Caco-2 (cell line): ENCODE measurements around the gene PYM1. TPM values are rescaled to one million over a fixed set of nuclear protein-coding genes. Genes with fewer than 3 reads are reported as not detected.

Source experiments
- BruUV-seq: library from RNA; stranded (reverse); fragments of 400-500 nt; replicated peaks from 2 replicates; lab custom pipeline; 2021; lab: Mats Ljungman, UMichigan
- CTCF ChIA-PET: fragments of 300-600 bp; sonication (Branson Sonifier 250); formaldehyde crosslinking; loops from one replicate; lab custom pipeline; 2022; ENCODE audit warnings: antibody characterized with exemption; lab: Charles Lee
- POLR2A ChIA-PET: fragments of 300-600 bp; sonication (Branson Sonifier 250); formaldehyde crosslinking; loops from one replicate; lab custom pipeline; 2022; ENCODE audit warnings: antibody characterized with exemption; lab: Charles Lee
- DNase-seq, 2 experiments: peaks; one replicate each; pipeline versions ENCODE4 v3.0.0 to v3.0.0-alpha.2; 2020 to 2022
- H3K27me3 ChIP-seq: replicated peaks from 2 replicates; pipeline ENCODE4 v1.6.0; 2011; ENCODE audit warnings: low read length; ENCODE audit not compliant: control insufficient read depth, insufficient read depth
- H3K36me3 ChIP-seq: 2 replicates; pipeline ENCODE4 v1.5.1; 2011; ENCODE audit warnings: low read length; ENCODE audit not compliant: control insufficient read depth, insufficient read depth
- H3K4me1 ChIP-seq: fragments of 250-450 bp; sonication (Bioruptor Pico); 2 replicates; pipeline ENCODE4 v1.5.1; 2020; ENCODE audit warnings: mild to moderate bottlenecking
- H3K4me3 ChIP-seq: 2 replicates; pipeline ENCODE4 v1.5.1; 2011; ENCODE audit warnings: low read depth, mild to moderate bottlenecking, control low read depth, low read length
- H3K9me3 ChIP-seq: fragments of 250-450 bp; sonication (Bioruptor Pico); 2 replicates; pipeline ENCODE4 v1.5.1; 2020; ENCODE audit warnings: mild to moderate bottlenecking, moderate library complexity
- H3K27ac Mint-ChIP-seq: one replicate; pipeline ENCODE4 v1.8.0; 2022; ENCODE audit warnings: mixed read lengths; ENCODE audit not compliant: unreplicated experiment
- H3K27me3 Mint-ChIP-seq: one replicate; pipeline ENCODE4 v1.8.0; 2022; ENCODE audit warnings: mixed read lengths; ENCODE audit not compliant: insufficient read depth, unreplicated experiment
- H3K36me3 Mint-ChIP-seq: one replicate; pipeline ENCODE4 v1.8.0; 2022; ENCODE audit warnings: mild to moderate bottlenecking, mixed read lengths; ENCODE audit not compliant: insufficient read depth, unreplicated experiment
- H3K4me1 Mint-ChIP-seq: one replicate; pipeline ENCODE4 v1.8.0; 2022; ENCODE audit warnings: low read depth, mixed read lengths; ENCODE audit not compliant: unreplicated experiment
- H3K4me3 Mint-ChIP-seq: one replicate; pipeline ENCODE4 v1.8.0; 2022; ENCODE audit warnings: mild to moderate bottlenecking, moderate library complexity, mixed read lengths; ENCODE audit not compliant: unreplicated experiment
- H3K9me3 Mint-ChIP-seq: one replicate; pipeline ENCODE4 v1.8.0; 2022; ENCODE audit warnings: mixed read lengths; ENCODE audit not compliant: unreplicated experiment
- intact Hi-C: fragments of 100-400 bp; cut with micrococcal nuclease; formaldehyde crosslinking; loops from one replicate; pipeline ENCODE4 v1.10.0; 2022; ENCODE audit not compliant: unreplicated experiment
- total RNA-seq: library from RNA; stranded (reverse); gene quantifications from 2 replicates; pipeline ENCODE4 v1.2.3, GENCODE V29; 2022
- TF ChIP-seq, protein P1 (sequence below), 2 experiments: fragments of 200-600 bp in 1 of 2; IDR thresholded peaks; 1 replicate in 1 of 2; 2 replicates in 1 of 2; pipeline versions ENCODE4 v1.5.1 to v1.8.0; 2011 to 2022; ENCODE audit warnings: antibody characterized with exemption in 1 of 2, control low read depth in 1 of 2, inconsistent platforms in 1 of 2, low read depth in 1 of 2, low read length in 1 of 2, mild to moderate bottlenecking in 1 of 2, moderate library complexity in 1 of 2; ENCODE audit not compliant: insufficient read depth in 1 of 2, severe bottlenecking in 1 of 2, unreplicated experiment in 1 of 2

The PYM1 gene
- total RNA-seq, 1 experiment from 2014 or later = 47.2 TPM

DNA sequence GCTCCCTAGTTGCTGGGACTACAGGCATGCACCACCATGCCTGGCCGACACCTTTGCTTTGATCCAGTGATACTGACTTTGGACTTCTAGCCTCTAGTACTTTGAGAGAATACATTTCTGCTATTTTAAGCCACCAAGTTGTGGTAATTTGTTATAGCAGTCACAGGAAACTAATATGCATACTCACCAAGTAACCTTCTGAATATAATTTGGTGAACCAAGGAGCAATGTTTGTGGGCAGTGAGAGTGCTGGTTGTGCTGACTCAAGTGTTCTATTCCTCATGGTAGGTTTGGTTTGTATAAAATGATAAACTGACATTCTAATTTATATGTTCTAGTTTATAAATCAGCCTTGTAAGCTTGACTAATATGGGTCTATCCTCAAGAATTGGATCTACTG lies 42.6 kb downstream of the PYM1 start:
- no peaks in the 10 kb centered on the region for H3K27me3 ChIP-seq
- H3K4me3 ChIP-seq = no peak overlapping the region
- Mint-ChIP-seq H3K27me3 (no peaks in the 10 kb centered on the region), H3K27ac (no peak overlapping the region), H3K9me3 (peaks cover 9% of the 10 kb centered on the region), H3K36me3 (no peaks in the 10 kb centered on the region), H3K4me1 (peaks cover 7% of the 10 kb centered on the region), H3K4me3 (no peak overlapping the region)
- BruUV-seq = no TSS peak
- H3K9me3 ChIP-seq = no peaks in the 10 kb centered on the region
- no peaks in the 10 kb centered on the region for H3K36me3 ChIP-seq
- no peak for DNase-seq
- no peaks in the 10 kb centered on the region for H3K4me1 ChIP-seq
- TF ChIP-seq, protein P1, sequence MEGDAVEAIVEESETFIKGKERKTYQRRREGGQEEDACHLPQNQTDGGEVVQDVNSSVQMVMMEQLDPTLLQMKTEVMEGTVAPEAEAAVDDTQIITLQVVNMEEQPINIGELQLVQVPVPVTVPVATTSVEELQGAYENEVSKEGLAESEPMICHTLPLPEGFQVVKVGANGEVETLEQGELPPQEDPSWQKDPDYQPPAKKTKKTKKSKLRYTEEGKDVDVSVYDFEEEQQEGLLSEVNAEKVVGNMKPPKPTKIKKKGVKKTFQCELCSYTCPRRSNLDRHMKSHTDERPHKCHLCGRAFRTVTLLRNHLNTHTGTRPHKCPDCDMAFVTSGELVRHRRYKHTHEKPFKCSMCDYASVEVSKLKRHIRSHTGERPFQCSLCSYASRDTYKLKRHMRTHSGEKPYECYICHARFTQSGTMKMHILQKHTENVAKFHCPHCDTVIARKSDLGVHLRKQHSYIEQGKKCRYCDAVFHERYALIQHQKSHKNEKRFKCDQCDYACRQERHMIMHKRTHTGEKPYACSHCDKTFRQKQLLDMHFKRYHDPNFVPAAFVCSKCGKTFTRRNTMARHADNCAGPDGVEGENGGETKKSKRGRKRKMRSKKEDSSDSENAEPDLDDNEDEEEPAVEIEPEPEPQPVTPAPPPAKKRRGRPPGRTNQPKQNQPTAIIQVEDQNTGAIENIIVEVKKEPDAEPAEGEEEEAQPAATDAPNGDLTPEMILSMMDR (IDR thresholded peaks at IDR 0.05; ENCODE audit: insufficient read depth in 1 of 2, low read depth in 1 of 2, low read length in 1 of 2, severe bottlenecking in 1 of 2, unreplicated experiment in 1 of 2) = no peak
- CTCF ChIA-PET = no interaction called here
- intact Hi-C loops = no loop called here
- POLR2A ChIA-PET = no interaction called here

DNA sequence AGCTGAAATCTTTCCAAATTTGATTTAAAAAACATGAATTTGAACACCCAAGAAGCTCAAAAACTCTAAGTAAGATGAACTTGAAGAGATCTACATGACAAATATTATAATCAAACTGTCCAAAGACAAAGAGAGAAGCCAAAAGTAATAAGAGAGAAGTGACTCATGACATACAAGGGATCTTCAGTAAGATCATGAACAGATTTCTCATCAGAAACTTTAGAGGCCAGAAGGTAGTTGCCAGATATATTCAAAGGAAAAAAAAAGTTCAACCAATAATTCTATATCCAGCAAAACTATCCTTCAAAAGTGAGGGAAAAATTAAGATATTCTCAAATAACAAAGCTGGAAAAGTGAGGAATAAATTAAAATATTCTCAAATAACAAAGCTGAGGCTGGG lies 49.9 kb downstream of the PYM1 start:
- no peak overlapping the region for H3K27ac Mint-ChIP-seq
- POLR2A ChIA-PET = no interaction called here
- no peak for DNase-seq
- CTCF ChIA-PET = no interaction called here
- no peaks in the 10 kb centered on the region for H3K27me3 Mint-ChIP-seq
- peaks cover 10% of the 10 kb centered on the region; the same call in 1 of the 2 replicates for H3K9me3 ChIP-seq
- no peak overlapping the region for H3K4me3 ChIP-seq
- no peak overlapping the region for H3K4me3 Mint-ChIP-seq
- no peaks in the 10 kb centered on the region for H3K36me3 Mint-ChIP-seq
- H3K27me3 ChIP-seq = no peaks in the 10 kb centered on the region
- no peaks in the 10 kb centered on the region for H3K4me1 ChIP-seq
- no TSS peak for BruUV-seq
- H3K4me1 Mint-ChIP-seq = no peaks in the 10 kb centered on the region
- H3K36me3 ChIP-seq = no peaks in the 10 kb centered on the region
- TF ChIP-seq, protein P1 (IDR thresholded peaks at IDR 0.05; ENCODE audit: insufficient read depth in 1 of 2, low read depth in 1 of 2, low read length in 1 of 2, severe bottlenecking in 1 of 2, unreplicated experiment in 1 of 2) = no peak
- H3K9me3 Mint-ChIP-seq = peaks cover 12% of the 10 kb centered on the region
- intact Hi-C loops = no loop called here

DNA sequence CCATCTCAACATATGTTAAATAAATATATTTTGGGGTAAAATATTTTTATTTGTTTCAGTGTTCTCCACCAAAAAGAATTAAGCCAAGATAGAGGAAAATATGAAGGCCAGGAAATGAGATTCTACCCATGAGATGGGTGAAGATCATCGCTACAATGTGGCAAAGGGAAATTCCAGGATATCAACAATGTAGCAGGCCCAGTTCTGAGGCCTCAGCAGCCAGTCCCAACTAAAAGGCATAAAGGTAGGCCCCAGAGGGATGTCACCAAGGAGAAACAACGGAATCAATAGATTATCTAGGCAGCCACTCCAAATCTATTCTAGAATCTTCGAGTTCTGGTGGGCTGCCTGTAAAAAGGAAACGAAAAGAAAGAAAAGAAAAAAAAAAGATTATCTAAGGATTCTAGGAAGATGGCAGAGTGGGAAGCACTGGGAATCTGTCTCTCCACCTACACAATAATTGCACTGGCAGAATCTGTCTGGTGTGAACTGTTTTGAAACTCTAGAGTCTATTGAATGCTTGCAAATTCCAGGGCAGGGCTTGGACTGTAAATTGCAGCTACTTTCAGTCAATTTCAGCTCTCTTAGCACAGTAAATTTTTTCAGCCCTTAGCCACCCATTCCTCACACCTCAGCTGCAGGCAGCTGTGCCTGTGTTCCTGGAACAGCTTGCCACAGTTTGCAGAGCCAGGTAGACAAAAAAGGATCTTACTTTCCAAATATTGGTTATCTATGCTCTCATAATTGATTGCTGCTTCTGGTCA lies 51.8 kb downstream of the PYM1 start:
- no TSS peak for BruUV-seq
- H3K4me3 Mint-ChIP-seq = no peak overlapping the region
- ChIA-PET POLR2A (no interaction called here), CTCF (no interaction called here)
- H3K4me1 Mint-ChIP-seq = no peaks in the 10 kb centered on the region
- H3K36me3 Mint-ChIP-seq = no peaks in the 10 kb centered on the region
- intact Hi-C loops = no loop called here
- no peak for DNase-seq
- H3K4me3 ChIP-seq = no peak overlapping the region
- H3K9me3 Mint-ChIP-seq = peaks cover 12% of the 10 kb centered on the region
- no peaks in the 10 kb centered on the region for H3K27me3 Mint-ChIP-seq
- H3K27me3 ChIP-seq = no peaks in the 10 kb centered on the region
- H3K27ac Mint-ChIP-seq = peak overlapping the region; percentile 52
- TF ChIP-seq, protein P1 (IDR thresholded peaks at IDR 0.05; ENCODE audit: insufficient read depth in 1 of 2, low read depth in 1 of 2, low read length in 1 of 2, severe bottlenecking in 1 of 2, unreplicated experiment in 1 of 2) = no peak
- peaks cover 10% of the 10 kb centered on the region; the same call in 1 of the 2 replicates for H3K9me3 ChIP-seq
- no peaks in the 10 kb centered on the region for H3K36me3 ChIP-seq
- H3K4me1 ChIP-seq = no peaks in the 10 kb centered on the region
